Caco-2 (cell line): ENCODE measurements around the gene CLDND1. TPM values are rescaled to one million over a fixed set of nuclear protein-coding genes. Genes with fewer than 3 reads are reported as not detected.

Experiments
- BruUV-seq: library from RNA; stranded (reverse); fragments of 400-500 nt; replicated peaks from 2 replicates; lab custom pipeline; 2021; lab: Mats Ljungman, UMichigan
- CTCF ChIA-PET: fragments of 300-600 bp; sonication (Branson Sonifier 250); formaldehyde crosslinking; loops from one replicate; lab custom pipeline; 2022; ENCODE audit warnings: antibody characterized with exemption; lab: Charles Lee
- POLR2A ChIA-PET: fragments of 300-600 bp; sonication (Branson Sonifier 250); formaldehyde crosslinking; loops from one replicate; lab custom pipeline; 2022; ENCODE audit warnings: antibody characterized with exemption; lab: Charles Lee
- DNase-seq, 2 experiments: peaks; one replicate each; pipeline versions ENCODE4 v3.0.0 to v3.0.0-alpha.2; 2020 to 2022
- H3K27me3 ChIP-seq: replicated peaks from 2 replicates; pipeline ENCODE4 v1.6.0; 2011; ENCODE audit warnings: low read length; ENCODE audit not compliant: control insufficient read depth, insufficient read depth
- H3K36me3 ChIP-seq: 2 replicates; pipeline ENCODE4 v1.5.1; 2011; ENCODE audit warnings: low read length; ENCODE audit not compliant: control insufficient read depth, insufficient read depth
- H3K4me1 ChIP-seq: fragments of 250-450 bp; sonication (Bioruptor Pico); 2 replicates; pipeline ENCODE4 v1.5.1; 2020; ENCODE audit warnings: mild to moderate bottlenecking
- H3K4me3 ChIP-seq: 2 replicates; pipeline ENCODE4 v1.5.1; 2011; ENCODE audit warnings: low read depth, mild to moderate bottlenecking, control low read depth, low read length
- H3K9me3 ChIP-seq: fragments of 250-450 bp; sonication (Bioruptor Pico); 2 replicates; pipeline ENCODE4 v1.5.1; 2020; ENCODE audit warnings: mild to moderate bottlenecking, moderate library complexity
- H3K27ac Mint-ChIP-seq: one replicate; pipeline ENCODE4 v1.8.0; 2022; ENCODE audit warnings: mixed read lengths; ENCODE audit not compliant: unreplicated experiment
- H3K27me3 Mint-ChIP-seq: one replicate; pipeline ENCODE4 v1.8.0; 2022; ENCODE audit warnings: mixed read lengths; ENCODE audit not compliant: insufficient read depth, unreplicated experiment
- H3K36me3 Mint-ChIP-seq: one replicate; pipeline ENCODE4 v1.8.0; 2022; ENCODE audit warnings: mild to moderate bottlenecking, mixed read lengths; ENCODE audit not compliant: insufficient read depth, unreplicated experiment
- H3K4me1 Mint-ChIP-seq: one replicate; pipeline ENCODE4 v1.8.0; 2022; ENCODE audit warnings: low read depth, mixed read lengths; ENCODE audit not compliant: unreplicated experiment
- H3K4me3 Mint-ChIP-seq: one replicate; pipeline ENCODE4 v1.8.0; 2022; ENCODE audit warnings: mild to moderate bottlenecking, moderate library complexity, mixed read lengths; ENCODE audit not compliant: unreplicated experiment
- H3K9me3 Mint-ChIP-seq: one replicate; pipeline ENCODE4 v1.8.0; 2022; ENCODE audit warnings: mixed read lengths; ENCODE audit not compliant: unreplicated experiment
- intact Hi-C: fragments of 100-400 bp; cut with micrococcal nuclease; formaldehyde crosslinking; loops from one replicate; pipeline ENCODE4 v1.10.0; 2022; ENCODE audit not compliant: unreplicated experiment
- total RNA-seq: library from RNA; stranded (reverse); gene quantifications from 2 replicates; pipeline ENCODE4 v1.2.3, GENCODE V29; 2022
- TF ChIP-seq, protein P1 (sequence below), 2 experiments: fragments of 200-600 bp in 1 of 2; IDR thresholded peaks; 1 replicate in 1 of 2; 2 replicates in 1 of 2; pipeline versions ENCODE4 v1.5.1 to v1.8.0; 2011 to 2022; ENCODE audit warnings: antibody characterized with exemption in 1 of 2, control low read depth in 1 of 2, inconsistent platforms in 1 of 2, low read depth in 1 of 2, low read length in 1 of 2, mild to moderate bottlenecking in 1 of 2, moderate library complexity in 1 of 2; ENCODE audit not compliant: insufficient read depth in 1 of 2, severe bottlenecking in 1 of 2, unreplicated experiment in 1 of 2

CLDND1 gene
- total RNA-seq, 1 experiment from 2014 or later: 56.0 TPM

- H3K9me3 Mint-ChIP-seq: peaks cover 9% of the 10 kb centered on the region
- peaks cover 6% of the 10 kb centered on the region for H3K4me1 Mint-ChIP-seq
- TF ChIP-seq, protein P1, sequence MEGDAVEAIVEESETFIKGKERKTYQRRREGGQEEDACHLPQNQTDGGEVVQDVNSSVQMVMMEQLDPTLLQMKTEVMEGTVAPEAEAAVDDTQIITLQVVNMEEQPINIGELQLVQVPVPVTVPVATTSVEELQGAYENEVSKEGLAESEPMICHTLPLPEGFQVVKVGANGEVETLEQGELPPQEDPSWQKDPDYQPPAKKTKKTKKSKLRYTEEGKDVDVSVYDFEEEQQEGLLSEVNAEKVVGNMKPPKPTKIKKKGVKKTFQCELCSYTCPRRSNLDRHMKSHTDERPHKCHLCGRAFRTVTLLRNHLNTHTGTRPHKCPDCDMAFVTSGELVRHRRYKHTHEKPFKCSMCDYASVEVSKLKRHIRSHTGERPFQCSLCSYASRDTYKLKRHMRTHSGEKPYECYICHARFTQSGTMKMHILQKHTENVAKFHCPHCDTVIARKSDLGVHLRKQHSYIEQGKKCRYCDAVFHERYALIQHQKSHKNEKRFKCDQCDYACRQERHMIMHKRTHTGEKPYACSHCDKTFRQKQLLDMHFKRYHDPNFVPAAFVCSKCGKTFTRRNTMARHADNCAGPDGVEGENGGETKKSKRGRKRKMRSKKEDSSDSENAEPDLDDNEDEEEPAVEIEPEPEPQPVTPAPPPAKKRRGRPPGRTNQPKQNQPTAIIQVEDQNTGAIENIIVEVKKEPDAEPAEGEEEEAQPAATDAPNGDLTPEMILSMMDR (IDR thresholded peaks at IDR 0.05; ENCODE audit: insufficient read depth in 1 of 2, low read depth in 1 of 2, low read length in 1 of 2, severe bottlenecking in 1 of 2, unreplicated experiment in 1 of 2): no peak
- H3K4me3 ChIP-seq: no peak overlapping the region
- H3K27ac Mint-ChIP-seq: peak overlapping the region; percentile 37
- H3K36me3 Mint-ChIP-seq: no peaks in the 10 kb centered on the region
- intact Hi-C loops: no loop called here
- no peak overlapping the region for H3K4me3 Mint-ChIP-seq
- ChIA-PET POLR2A (no interaction called here), CTCF (no interaction called here)
- no peaks in the 10 kb centered on the region; the same call in 1 of the 2 replicates for H3K9me3 ChIP-seq
- H3K27me3 ChIP-seq: no peaks in the 10 kb centered on the region
- H3K4me1 ChIP-seq: no peaks in the 10 kb centered on the region
- DNase-seq: no peak
- H3K36me3 ChIP-seq: no peaks in the 10 kb centered on the region
- peaks cover 3% of the 10 kb centered on the region for H3K27me3 Mint-ChIP-seq
- BruUV-seq: no TSS peak
Measured at GRCh38 chr3:98483626-98484025, 39.1 kb downstream of the CLDND1 start.

DNA sequence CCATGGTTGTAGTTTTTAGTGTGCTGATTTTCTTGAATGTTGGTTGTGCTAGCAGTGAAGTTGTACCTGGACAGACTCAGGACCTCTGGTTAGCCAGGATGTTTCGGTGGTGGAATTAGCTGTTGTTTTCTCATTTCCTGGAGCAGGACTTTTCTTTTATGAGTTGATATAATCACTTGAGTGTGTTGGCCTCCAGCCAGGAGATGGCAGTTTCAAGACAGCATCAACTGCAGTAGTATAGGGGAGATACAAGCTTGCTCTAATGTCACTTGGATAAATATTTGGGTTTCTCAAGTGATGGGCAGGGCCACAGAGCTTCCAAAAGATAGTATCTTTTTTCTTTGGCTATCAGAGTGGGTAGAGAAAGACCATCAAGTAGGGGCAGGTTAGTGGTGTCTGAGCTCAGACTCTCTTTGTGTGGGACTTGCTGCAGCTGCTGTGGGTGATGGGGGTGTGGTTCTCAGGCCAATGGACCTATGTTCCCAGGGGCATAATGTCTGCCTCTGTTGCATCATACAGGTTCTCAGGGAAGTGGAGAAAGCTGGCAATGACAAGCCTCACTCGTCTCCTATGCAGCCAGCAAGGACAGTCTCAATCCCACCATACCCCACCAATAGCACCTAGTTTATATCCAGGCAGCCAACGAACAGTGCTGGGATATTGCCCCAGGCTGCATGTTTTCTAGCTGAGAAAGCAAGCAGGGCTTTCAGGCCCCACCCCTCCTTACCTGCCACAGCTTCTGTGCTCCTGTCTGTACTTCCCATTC lies 39.8 kb downstream of the CLDND1 start:
- no peak overlapping the region for H3K4me3 ChIP-seq
- DNase-seq: no peak
- Mint-ChIP-seq H3K27me3 (peaks cover 3% of the 10 kb centered on the region), H3K27ac (peak overlapping the region; percentile 37), H3K4me3 (no peak overlapping the region), H3K36me3 (no peaks in the 10 kb centered on the region), H3K9me3 (peaks cover 9% of the 10 kb centered on the region), H3K4me1 (peaks cover 6% of the 10 kb centered on the region)
- TF ChIP-seq, protein P1 (IDR thresholded peaks at IDR 0.05; ENCODE audit: insufficient read depth in 1 of 2, low read depth in 1 of 2, low read length in 1 of 2, severe bottlenecking in 1 of 2, unreplicated experiment in 1 of 2): no peak
- POLR2A ChIA-PET: no interaction called here
- H3K27me3 ChIP-seq: no peaks in the 10 kb centered on the region
- H3K9me3 ChIP-seq: no peaks in the 10 kb centered on the region; the same call in 1 of the 2 replicates
- no peaks in the 10 kb centered on the region for H3K4me1 ChIP-seq
- no peaks in the 10 kb centered on the region for H3K36me3 ChIP-seq
- BruUV-seq: no TSS peak
- CTCF ChIA-PET: no interaction called here
- intact Hi-C loops: no loop called here

Other genes starting within 250 kb of the CLDND1 start
- not detected in 2 replicates for gene OR5H2, start 240.4 kb downstream of the CLDND1 start, total RNA-seq
- not detected in 2 replicates for gene OR5K4, start 169.0 kb downstream of the CLDND1 start, total RNA-seq
- gene OR5K3, start 132.2 kb downstream of the CLDND1 start, total RNA-seq: not detected in 2 replicates
- gene OR5K1, start 59.7 kb downstream of the CLDND1 start, total RNA-seq: not detected in 2 replicates
- not detected in 2 replicates for gene OR5K2, start 25.2 kb downstream of the CLDND1 start, total RNA-seq
- gene GPR15, start 9.1 kb upstream of the CLDND1 start, total RNA-seq: not detected in 2 replicates
- gene CPOX, start 70.7 kb upstream of the CLDND1 start, total RNA-seq: 24.2 and 25.0 TPM in 2 replicates
- 59.7 and 67.2 TPM in 2 replicates for gene ST3GAL6, start 240.4 kb upstream of the CLDND1 start, total RNA-seq